ENCODE results near the gene ACSS1. TPM values are rescaled to one million over a fixed set of nuclear protein-coding genes. Genes with fewer than 3 reads are reported as not detected.

ACSS1 gene
- total RNA-seq, 1 donor from 2014 or later = not detected

DNA sequence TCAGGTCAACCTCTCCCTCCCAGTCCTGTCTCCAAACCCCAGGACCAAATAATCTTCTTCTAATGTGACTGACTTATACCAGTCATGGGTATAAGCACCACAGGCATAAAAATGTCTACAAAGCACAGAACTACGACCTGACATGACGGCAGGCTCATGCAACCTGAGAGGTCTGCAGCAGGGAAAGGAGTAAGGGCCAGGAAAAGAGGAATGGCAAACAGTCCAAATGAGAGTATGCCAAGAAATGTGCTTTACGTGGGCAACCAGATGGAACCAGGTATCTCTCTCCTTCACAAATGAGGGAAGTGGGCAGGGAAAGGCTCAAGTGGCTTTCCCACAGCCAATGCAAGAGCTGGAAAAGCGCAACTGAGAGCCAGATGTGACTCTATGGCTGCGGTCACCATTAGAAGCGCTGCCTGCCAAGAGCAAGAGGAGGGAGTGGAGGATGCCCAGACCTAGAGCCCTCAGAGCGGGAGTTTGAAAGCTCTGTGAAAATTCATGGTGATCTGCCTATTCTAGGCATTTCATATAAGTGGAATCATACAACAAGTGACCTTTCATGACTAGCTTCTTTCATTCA is 71.4 kb downstream of the ACSS1 start:
- H3F3A ChIP-seq (ENCODE audit: low read depth) = no peaks in the 10 kb centered on the region
- H3K9ac ChIP-seq = no peak overlapping the region
- H3K27me3 ChIP-seq = no peaks in the 10 kb centered on the region
- no peak overlapping the region for H2AFZ ChIP-seq (replicated peaks)
- H3K36me3 ChIP-seq = peaks cover 5% of the 10 kb centered on the region
- peaks cover 14% of the 10 kb centered on the region for H3K36me3 Mint-ChIP-seq
- no peak for DNase-seq (ENCODE audit: low spot score)
- no peak overlapping the region for H3K27ac Mint-ChIP-seq
- H3K79me2 ChIP-seq (ENCODE audit: low read depth) = peaks cover 64% of the 10 kb centered on the region
- no peak overlapping the region for H3K27ac ChIP-seq
- peaks cover 10% of the 10 kb centered on the region for H4K20me1 ChIP-seq (ENCODE audit: low read depth)
- no peaks in the 10 kb centered on the region for H3K9me3 ChIP-seq (ENCODE audit: low read depth)
- H3K9me3 Mint-ChIP-seq = peaks cover 1% of the 10 kb centered on the region
- no peak overlapping the region for H3K4me3 Mint-ChIP-seq
- H3K4me1 ChIP-seq = peaks cover 11% of the 10 kb centered on the region
- no peak overlapping the region for H3K4me2 ChIP-seq
- TF ChIP-seq EZH2phosphoT487 (IDR thresholded peaks at IDR 0.05) (no peak), EZH2 (IDR thresholded peaks at IDR 0.05) (no peak)
- TF ChIP-seq, protein P1, sequence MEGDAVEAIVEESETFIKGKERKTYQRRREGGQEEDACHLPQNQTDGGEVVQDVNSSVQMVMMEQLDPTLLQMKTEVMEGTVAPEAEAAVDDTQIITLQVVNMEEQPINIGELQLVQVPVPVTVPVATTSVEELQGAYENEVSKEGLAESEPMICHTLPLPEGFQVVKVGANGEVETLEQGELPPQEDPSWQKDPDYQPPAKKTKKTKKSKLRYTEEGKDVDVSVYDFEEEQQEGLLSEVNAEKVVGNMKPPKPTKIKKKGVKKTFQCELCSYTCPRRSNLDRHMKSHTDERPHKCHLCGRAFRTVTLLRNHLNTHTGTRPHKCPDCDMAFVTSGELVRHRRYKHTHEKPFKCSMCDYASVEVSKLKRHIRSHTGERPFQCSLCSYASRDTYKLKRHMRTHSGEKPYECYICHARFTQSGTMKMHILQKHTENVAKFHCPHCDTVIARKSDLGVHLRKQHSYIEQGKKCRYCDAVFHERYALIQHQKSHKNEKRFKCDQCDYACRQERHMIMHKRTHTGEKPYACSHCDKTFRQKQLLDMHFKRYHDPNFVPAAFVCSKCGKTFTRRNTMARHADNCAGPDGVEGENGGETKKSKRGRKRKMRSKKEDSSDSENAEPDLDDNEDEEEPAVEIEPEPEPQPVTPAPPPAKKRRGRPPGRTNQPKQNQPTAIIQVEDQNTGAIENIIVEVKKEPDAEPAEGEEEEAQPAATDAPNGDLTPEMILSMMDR (IDR thresholded peaks at IDR 0.05) = no peak
- H3K4me3 ChIP-seq = no peak overlapping the region
- H3K4me1 Mint-ChIP-seq = peaks cover 12% of the 10 kb centered on the region
- no peaks in the 10 kb centered on the region for H3K27me3 Mint-ChIP-seq (ENCODE audit: insufficient read depth, low read depth)

DNA sequence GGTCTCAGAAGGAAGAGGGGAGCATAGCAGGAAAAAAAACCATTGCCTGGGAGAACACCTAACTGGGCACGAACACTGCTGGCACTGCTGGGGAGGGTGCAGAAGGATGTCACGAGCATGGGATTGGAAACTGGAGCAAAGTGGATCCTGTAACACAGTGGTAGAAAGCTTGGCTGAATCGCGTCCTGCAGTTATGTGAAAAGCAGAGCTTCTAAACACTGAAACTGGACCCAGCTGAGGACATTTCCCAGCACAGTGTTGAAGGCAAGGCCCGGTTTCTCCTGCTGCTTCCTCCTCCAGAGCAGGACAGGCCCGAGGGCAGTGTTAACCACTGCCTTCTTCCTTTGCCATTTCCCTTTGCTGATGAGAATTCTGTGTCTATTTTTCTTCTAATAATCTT is 72.1 kb downstream of the ACSS1 start:
- H3K27ac ChIP-seq = no peak overlapping the region
- no peak for DNase-seq (ENCODE audit: low spot score)
- peaks cover 7% of the 10 kb centered on the region for H3K4me1 Mint-ChIP-seq
- H3K36me3 ChIP-seq = peaks cover 5% of the 10 kb centered on the region
- peaks cover 4% of the 10 kb centered on the region for H3K9me3 Mint-ChIP-seq
- H3K27me3 ChIP-seq = no peaks in the 10 kb centered on the region
- H4K20me1 ChIP-seq (ENCODE audit: low read depth) = peaks cover 3% of the 10 kb centered on the region
- H3K4me3 ChIP-seq = no peak overlapping the region
- H2AFZ ChIP-seq (replicated peaks) = no peak overlapping the region
- peaks cover 4% of the 10 kb centered on the region for H3K4me1 ChIP-seq
- no peak overlapping the region for H3K27ac Mint-ChIP-seq
- H3K9me3 ChIP-seq (ENCODE audit: low read depth) = no peaks in the 10 kb centered on the region
- H3K4me2 ChIP-seq = no peak overlapping the region
- no peaks in the 10 kb centered on the region for H3F3A ChIP-seq (ENCODE audit: low read depth)
- no peak overlapping the region for H3K4me3 Mint-ChIP-seq
- peaks cover 2% of the 10 kb centered on the region for H3K27me3 Mint-ChIP-seq (ENCODE audit: insufficient read depth, low read depth)
- peaks cover 20% of the 10 kb centered on the region for H3K36me3 Mint-ChIP-seq
- TF ChIP-seq EZH2phosphoT487 (IDR thresholded peaks at IDR 0.05) (no peak), EZH2 (IDR thresholded peaks at IDR 0.05) (no peak)
- TF ChIP-seq, protein P1 (IDR thresholded peaks at IDR 0.05) = no peak
- H3K79me2 ChIP-seq (ENCODE audit: low read depth) = peaks cover 56% of the 10 kb centered on the region
- H3K9ac ChIP-seq = no peak overlapping the region

DNA sequence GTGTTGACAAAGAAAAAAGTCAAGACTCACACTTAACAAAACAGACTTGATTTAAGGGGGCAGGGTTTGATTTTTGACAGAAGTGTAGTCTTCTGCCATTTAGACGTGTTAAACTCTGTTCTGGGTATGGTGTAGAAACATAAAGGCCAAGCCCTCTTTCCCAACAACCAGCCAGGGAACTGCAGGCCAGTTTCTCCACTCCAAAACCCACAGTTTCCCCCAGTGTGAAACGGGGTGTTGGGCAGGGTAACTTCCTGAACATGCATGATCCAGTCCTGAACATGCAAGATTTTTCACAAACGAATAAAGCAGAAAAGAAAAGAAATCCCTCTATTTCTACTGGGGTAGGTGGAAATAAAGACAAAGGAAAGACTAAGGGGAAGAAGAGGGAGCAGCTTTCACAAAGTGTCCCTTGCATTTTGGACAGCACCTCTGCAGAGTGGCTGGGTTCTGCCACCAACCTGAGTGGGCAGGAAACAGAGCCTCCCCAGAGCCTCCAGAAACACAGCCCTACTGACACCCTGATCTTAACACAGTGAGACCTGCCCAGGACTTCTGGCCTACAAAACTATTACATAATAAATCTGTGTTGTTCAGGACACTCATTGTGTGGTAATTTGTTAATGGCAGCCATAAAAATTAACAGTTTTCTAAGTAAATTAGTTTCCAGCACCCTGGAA is 72.8 kb downstream of the ACSS1 start:
- Mint-ChIP-seq H3K27ac (no peak overlapping the region), H3K36me3 (peaks cover 26% of the 10 kb centered on the region), H3K4me3 (no peak overlapping the region), H3K4me1 (peaks cover 3% of the 10 kb centered on the region), H3K27me3 (ENCODE audit: insufficient read depth, low read depth) (peaks cover 2% of the 10 kb centered on the region), H3K9me3 (peaks cover 6% of the 10 kb centered on the region)
- H3K4me2 ChIP-seq = no peak overlapping the region
- TF ChIP-seq, protein P1 (IDR thresholded peaks at IDR 0.05) = no peak
- TF ChIP-seq EZH2 (IDR thresholded peaks at IDR 0.05) = no peak
- no peak for TF ChIP-seq EZH2phosphoT487 (IDR thresholded peaks at IDR 0.05)
- H3K79me2 ChIP-seq (ENCODE audit: low read depth) = peaks cover 49% of the 10 kb centered on the region
- H3K4me3 ChIP-seq = no peak overlapping the region
- no peak overlapping the region for H2AFZ ChIP-seq (replicated peaks)
- no peaks in the 10 kb centered on the region for H3F3A ChIP-seq (ENCODE audit: low read depth)
- peaks cover 5% of the 10 kb centered on the region for H3K36me3 ChIP-seq
- no peak overlapping the region for H3K27ac ChIP-seq
- H3K27me3 ChIP-seq = no peaks in the 10 kb centered on the region
- no peak overlapping the region for H3K9ac ChIP-seq
- no peaks in the 10 kb centered on the region for H3K4me1 ChIP-seq
- no peaks in the 10 kb centered on the region for H4K20me1 ChIP-seq (ENCODE audit: low read depth)
- DNase-seq (ENCODE audit: low spot score) = no peak
- no peaks in the 10 kb centered on the region for H3K9me3 ChIP-seq (ENCODE audit: low read depth)

All from neural progenitor cell (in vitro differentiated cells).